Peyer's patch (tissue), 4 donors: Measurements from ENCODE around the gene ALDH4A1.

Experiments
- CTCF ChIP-seq, 6 experiments: fragments of 450-650 bp in 4 of 6; fragments of 200-600 bp in 2 of 6; sonication (generic) in 1 of 6; IDR thresholded peaks; one replicate each; pipeline ENCODE4 v1.5.1; 2017 to 2019; ENCODE audit warnings: antibody characterized with exemption in 6 of 6, mild to moderate bottlenecking in 3 of 6, moderate library complexity in 1 of 6
- POLR2A ChIP-seq, 2 donors: fragments of 450-650 bp; IDR thresholded peaks; one replicate each; pipeline ENCODE4 v1.5.1; 2017; ENCODE audit warnings: antibody characterized with exemption in 2 of 2, mild to moderate bottlenecking in 2 of 2, moderate library complexity in 2 of 2

- no peak for TF ChIP-seq CTCF (IDR thresholded peaks at IDR 0.05)
- no peak for TF ChIP-seq POLR2A (IDR thresholded peaks at IDR 0.05)
These were observed 3.8 kb downstream of the ALDH4A1 start for GRCh38 chr1:18898567-18898966.
